Measurements from ENCODE around the gene LRP1-AS. TPM values are rescaled to one million over a fixed set of nuclear protein-coding genes. Genes with fewer than 3 reads are reported as not detected.

The LRP1-AS gene
- total RNA-seq, 1 experiment from 2014 or later = not detected

- TF ChIP-seq ARID4B (CRISPR knock-in tag; IDR thresholded peaks at IDR 0.05; ENCODE audit: borderline replicate concordance) = no peak
- no peak for TF ChIP-seq ZNF416 (CRISPR knock-in tag; IDR thresholded peaks at IDR 0.05)
- no peak for TF ChIP-seq FOXK1 (CRISPR knock-in tag; IDR thresholded peaks at IDR 0.05)
- TF ChIP-seq ATF1 (CRISPR knock-in tag; IDR thresholded peaks at IDR 0.05) = no peak
- TF ChIP-seq ZNF138 (CRISPR knock-in tag; conservative IDR thresholded peaks at IDR 0.05) = no peak
- TF ChIP-seq IRF2 (CRISPR knock-in tag; IDR thresholded peaks at IDR 0.05; ENCODE audit: borderline replicate concordance, low read depth) = no peak
- TF ChIP-seq NFYB (CRISPR knock-in tag; conservative IDR thresholded peaks at IDR 0.05; ENCODE audit: low read depth) = no peak
- TF ChIP-seq GRHL2 (CRISPR knock-in tag; IDR thresholded peaks at IDR 0.05; ENCODE audit: insufficient replicate concordance, severe bottlenecking) = no peak
- no peak for TF ChIP-seq TEAD1 (CRISPR knock-in tag; IDR thresholded peaks at IDR 0.05)
- no peak for TF ChIP-seq ZNF512 (CRISPR knock-in tag; IDR thresholded peaks at IDR 0.05; ENCODE audit: borderline replicate concordance)
- TF ChIP-seq USF1 (CRISPR knock-in tag; IDR thresholded peaks at IDR 0.05) = no peak
- TF ChIP-seq AFF4 (CRISPR knock-in tag; IDR thresholded peaks at IDR 0.05; ENCODE audit: borderline replicate concordance) = no peak
Measured at GRCh38 chr12:57178213-57178612, 30.8 kb upstream of the LRP1-AS start (continued).

GRCh38 chr12:57177354-57177753 lies 29.9 kb upstream of the LRP1-AS start:
- ChIA-PET POLR2A (no interaction called here), CTCF (no interaction called here)
- H3K4me1 Mint-ChIP-seq = no peaks in the 10 kb centered on the region
- TF ChIP-seq CBFB (CRISPR knock-in tag; IDR thresholded peaks at IDR 0.05; ENCODE audit: low read depth) (no peak), ZNF121 (CRISPR knock-in tag; IDR thresholded peaks at IDR 0.05) (no peak), CTCF (IDR thresholded peaks at IDR 0.05) (no peak)
- H3K9me3 Mint-ChIP-seq = no peaks in the 10 kb centered on the region
- peaks cover 37% of the 10 kb centered on the region for H3K36me3 Mint-ChIP-seq
- DNase-seq (ENCODE audit: low spot score) = no peak
- ATAC-seq = no peak
- H3K27ac Mint-ChIP-seq = no peak overlapping the region
- H3K27me3 Mint-ChIP-seq (ENCODE audit: low read depth) = no peaks in the 10 kb centered on the region
- no peak overlapping the region for H3K4me3 Mint-ChIP-seq

Measured in WTC11 (cell line).